Astrocyte (in vitro differentiated cells and primary cell): ENCODE data around the gene KCNMA1. TPM values are rescaled to one million over a fixed set of nuclear protein-coding genes. Genes with fewer than 3 reads are reported as not detected.

Source experiments
- DNase-seq: peaks from one replicate; pipeline ENCODE4 v3.0.0-alpha.2; 2010; ENCODE audit warnings: low read depth
- FAIRE-seq: peaks from 2 replicates; lab custom pipeline; 2011; peaks lifted over from hg19 to GRCh38; lab: Jason Lieb, UNC
- H2AFZ ChIP-seq: 2 replicates; pipeline ENCODE4 v1.6.0; 2012; ENCODE audit warnings: low read depth, low read length, inconsistent platforms
- H3K27ac ChIP-seq: 2 replicates; pipeline ENCODE4 v1.5.1; 2011; ENCODE audit warnings: low read depth, low read length, inconsistent platforms
- H3K27me3 ChIP-seq: 2 replicates; pipeline ENCODE4 v1.6.0; 2011; ENCODE audit warnings: low read length, inconsistent platforms; ENCODE audit not compliant: insufficient read depth
- H3K36me3 ChIP-seq: 2 replicates; pipeline ENCODE4 v1.5.1; 2011; ENCODE audit warnings: low read length, inconsistent platforms; ENCODE audit not compliant: insufficient read depth
- H3K4me1 ChIP-seq: 2 replicates; pipeline ENCODE4 v1.5.1; 2011; ENCODE audit warnings: low read length, inconsistent platforms; ENCODE audit not compliant: insufficient read depth
- H3K4me2 ChIP-seq: 2 replicates; pipeline ENCODE4 v1.6.0; 2012; ENCODE audit warnings: low read length, inconsistent platforms
- H3K4me3 ChIP-seq: 2 replicates; pipeline ENCODE4 v1.5.1; 2011; ENCODE audit warnings: low read depth, mild to moderate bottlenecking, low read length, inconsistent platforms; ENCODE audit not compliant: insufficient read depth
- H3K79me2 ChIP-seq: 2 replicates; pipeline ENCODE4 v1.6.0; 2012; ENCODE audit warnings: mild to moderate bottlenecking, low read length, inconsistent platforms; ENCODE audit not compliant: insufficient read depth
- H3K9ac ChIP-seq: 2 replicates; pipeline ENCODE4 v1.6.0; 2012; ENCODE audit warnings: mild to moderate bottlenecking, low read length, inconsistent platforms
- H3K9me3 ChIP-seq: 2 replicates; pipeline ENCODE4 v1.5.1; 2012; ENCODE audit warnings: low read depth, mild to moderate bottlenecking, low read length, inconsistent platforms; ENCODE audit not compliant: insufficient read depth
- H4K20me1 ChIP-seq: 2 replicates; pipeline ENCODE4 v1.6.0; 2012; ENCODE audit warnings: low read length, inconsistent platforms; ENCODE audit not compliant: insufficient read depth
- H3K27ac Mint-ChIP-seq: one replicate; pipeline ENCODE4 v1.8.0; 2021; ENCODE audit warnings: mild to moderate bottlenecking, mixed read lengths; ENCODE audit not compliant: unreplicated experiment
- H3K27me3 Mint-ChIP-seq: one replicate; pipeline ENCODE4 v1.8.0; 2021; ENCODE audit warnings: low read depth, mixed read lengths; ENCODE audit not compliant: unreplicated experiment
- H3K36me3 Mint-ChIP-seq: one replicate; pipeline ENCODE4 v1.8.0; 2021; ENCODE audit warnings: low read depth, mixed read lengths; ENCODE audit not compliant: unreplicated experiment
- H3K4me1 Mint-ChIP-seq: one replicate; pipeline ENCODE4 v1.8.0; 2021; ENCODE audit warnings: low read depth, mixed read lengths; ENCODE audit not compliant: unreplicated experiment
- H3K4me3 Mint-ChIP-seq: one replicate; pipeline ENCODE4 v1.8.0; 2021; ENCODE audit warnings: mild to moderate bottlenecking, moderate library complexity, mixed read lengths; ENCODE audit not compliant: unreplicated experiment
- H3K9me3 Mint-ChIP-seq: one replicate; pipeline ENCODE4 v1.8.0; 2021; ENCODE audit warnings: mild to moderate bottlenecking, mixed read lengths; ENCODE audit not compliant: unreplicated experiment
- EZH2 ChIP-seq: IDR thresholded peaks from 2 replicates; pipeline ENCODE4 v1.6.1; 2012; ENCODE audit warnings: mild to moderate bottlenecking, low read length, inconsistent platforms; ENCODE audit not compliant: insufficient read depth
- total RNA-seq: library from RNA; stranded (reverse); gene quantifications from 2 replicates; pipeline ENCODE4 v1.2.1, GENCODE V29; 2021
- TF ChIP-seq, protein P1 (sequence below): IDR thresholded peaks from 2 replicates; pipeline ENCODE4 v1.5.1; 2011; ENCODE audit warnings: low read depth, mild to moderate bottlenecking, inconsistent platforms, low read length, moderate library complexity; ENCODE audit not compliant: insufficient read depth

The KCNMA1 gene
- total RNA-seq, 1 donor from 2014 or later, result 45.8 TPM

DNA sequence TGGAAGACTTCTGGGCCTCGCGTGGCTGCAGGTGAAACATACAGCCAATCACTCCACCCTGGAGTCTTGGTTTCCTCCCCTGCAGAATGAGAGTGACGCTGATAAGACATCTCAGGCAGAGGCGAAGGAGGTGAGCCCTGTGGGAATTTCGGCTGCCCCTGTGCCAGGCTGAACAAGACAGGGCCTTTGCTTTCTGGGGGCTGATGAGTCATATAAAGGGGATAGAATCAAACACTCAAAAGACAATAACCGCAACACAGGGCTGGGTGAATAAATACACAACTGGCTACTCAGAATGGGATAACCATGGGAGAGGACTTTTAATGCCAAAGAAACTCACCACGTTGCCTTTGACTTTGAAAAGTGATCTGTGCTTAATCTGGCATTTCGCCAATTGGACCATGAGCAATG is 143.8 kb downstream of the KCNMA1 start:
- Mint-ChIP-seq H3K4me3 (no peak overlapping the region), H3K36me3 (peaks cover 5% of the 10 kb centered on the region), H3K27me3 (no peaks in the 10 kb centered on the region), H3K27ac (no peak overlapping the region), H3K9me3 (no peaks in the 10 kb centered on the region), H3K4me1 (peaks cover 4% of the 10 kb centered on the region)
- H3K4me1 ChIP-seq, result peaks cover 38% of the 10 kb centered on the region
- no peaks in the 10 kb centered on the region for H3K36me3 ChIP-seq
- no peaks in the 10 kb centered on the region for H3K27me3 ChIP-seq
- H4K20me1 ChIP-seq, result no peaks in the 10 kb centered on the region
- DNase-seq (peak; percentile 44), FAIRE-seq (no peak)
- H2AFZ ChIP-seq, result no peak overlapping the region
- no peak overlapping the region for H3K4me3 ChIP-seq
- H3K27ac ChIP-seq, result no peak overlapping the region
- no peaks in the 10 kb centered on the region for H3K9me3 ChIP-seq
- no peak for TF ChIP-seq EZH2
- TF ChIP-seq, protein P1, sequence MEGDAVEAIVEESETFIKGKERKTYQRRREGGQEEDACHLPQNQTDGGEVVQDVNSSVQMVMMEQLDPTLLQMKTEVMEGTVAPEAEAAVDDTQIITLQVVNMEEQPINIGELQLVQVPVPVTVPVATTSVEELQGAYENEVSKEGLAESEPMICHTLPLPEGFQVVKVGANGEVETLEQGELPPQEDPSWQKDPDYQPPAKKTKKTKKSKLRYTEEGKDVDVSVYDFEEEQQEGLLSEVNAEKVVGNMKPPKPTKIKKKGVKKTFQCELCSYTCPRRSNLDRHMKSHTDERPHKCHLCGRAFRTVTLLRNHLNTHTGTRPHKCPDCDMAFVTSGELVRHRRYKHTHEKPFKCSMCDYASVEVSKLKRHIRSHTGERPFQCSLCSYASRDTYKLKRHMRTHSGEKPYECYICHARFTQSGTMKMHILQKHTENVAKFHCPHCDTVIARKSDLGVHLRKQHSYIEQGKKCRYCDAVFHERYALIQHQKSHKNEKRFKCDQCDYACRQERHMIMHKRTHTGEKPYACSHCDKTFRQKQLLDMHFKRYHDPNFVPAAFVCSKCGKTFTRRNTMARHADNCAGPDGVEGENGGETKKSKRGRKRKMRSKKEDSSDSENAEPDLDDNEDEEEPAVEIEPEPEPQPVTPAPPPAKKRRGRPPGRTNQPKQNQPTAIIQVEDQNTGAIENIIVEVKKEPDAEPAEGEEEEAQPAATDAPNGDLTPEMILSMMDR, result no peak
- H3K4me2 ChIP-seq, result peak overlapping the region; percentile 42
- H3K79me2 ChIP-seq, result peaks cover 5% of the 10 kb centered on the region
- H3K9ac ChIP-seq, result peak overlapping the region; percentile 13

GRCh38 chr10:77493239-77493806 is 144.3 kb downstream of the KCNMA1 start:
- H3K4me1 Mint-ChIP-seq, result peaks cover 4% of the 10 kb centered on the region
- H3K27me3 ChIP-seq, result no peaks in the 10 kb centered on the region
- no peak overlapping the region for H3K9ac ChIP-seq
- H3K4me3 ChIP-seq, result no peak overlapping the region
- TF ChIP-seq, protein P1, result no peak
- no peak for TF ChIP-seq EZH2
- H3K27me3 Mint-ChIP-seq, result no peaks in the 10 kb centered on the region
- H3K9me3 ChIP-seq, result no peaks in the 10 kb centered on the region
- DNase-seq, result no peak
- H3K36me3 ChIP-seq, result no peaks in the 10 kb centered on the region
- H3K27ac ChIP-seq, result no peak overlapping the region
- peaks cover 38% of the 10 kb centered on the region for H3K4me1 ChIP-seq
- peaks cover 5% of the 10 kb centered on the region for H3K36me3 Mint-ChIP-seq
- no peak overlapping the region for H2AFZ ChIP-seq
- H3K4me2 ChIP-seq, result no peak overlapping the region
- H3K9me3 Mint-ChIP-seq, result no peaks in the 10 kb centered on the region
- H3K4me3 Mint-ChIP-seq, result no peak overlapping the region
- no peak for FAIRE-seq
- H3K27ac Mint-ChIP-seq, result no peak overlapping the region
- peaks cover 5% of the 10 kb centered on the region for H3K79me2 ChIP-seq
- H4K20me1 ChIP-seq, result no peaks in the 10 kb centered on the region

GRCh38 chr10:77492368-77492994 is 145.1 kb downstream of the KCNMA1 start:
- H3K4me2 ChIP-seq, result no peak overlapping the region
- H3K79me2 ChIP-seq, result peaks cover 5% of the 10 kb centered on the region
- peaks cover 5% of the 10 kb centered on the region for H3K36me3 Mint-ChIP-seq
- no peaks in the 10 kb centered on the region for H4K20me1 ChIP-seq
- TF ChIP-seq, protein P1, result no peak
- TF ChIP-seq EZH2, result no peak
- no peaks in the 10 kb centered on the region for H3K36me3 ChIP-seq
- no peaks in the 10 kb centered on the region for H3K9me3 Mint-ChIP-seq
- FAIRE-seq (no peak), DNase-seq (no peak)
- no peak overlapping the region for H3K9ac ChIP-seq
- H3K9me3 ChIP-seq, result no peaks in the 10 kb centered on the region
- no peak overlapping the region for H2AFZ ChIP-seq
- no peak overlapping the region for H3K4me3 Mint-ChIP-seq
- peaks cover 38% of the 10 kb centered on the region for H3K4me1 ChIP-seq
- peaks cover 4% of the 10 kb centered on the region for H3K4me1 Mint-ChIP-seq
- no peak overlapping the region for H3K4me3 ChIP-seq
- H3K27me3 ChIP-seq, result no peaks in the 10 kb centered on the region
- no peaks in the 10 kb centered on the region for H3K27me3 Mint-ChIP-seq
- no peak overlapping the region for H3K27ac ChIP-seq
- no peak overlapping the region for H3K27ac Mint-ChIP-seq
